Suppressor macrophage (primary cell): ENCODE results near the gene FOXP1.

Experiments
- DNase-seq, 4 experiments: peaks; one replicate each; pipeline ENCODE4 v3.0.0-alpha.2; 2020 to 2022

The FOXP1 gene

DNA sequence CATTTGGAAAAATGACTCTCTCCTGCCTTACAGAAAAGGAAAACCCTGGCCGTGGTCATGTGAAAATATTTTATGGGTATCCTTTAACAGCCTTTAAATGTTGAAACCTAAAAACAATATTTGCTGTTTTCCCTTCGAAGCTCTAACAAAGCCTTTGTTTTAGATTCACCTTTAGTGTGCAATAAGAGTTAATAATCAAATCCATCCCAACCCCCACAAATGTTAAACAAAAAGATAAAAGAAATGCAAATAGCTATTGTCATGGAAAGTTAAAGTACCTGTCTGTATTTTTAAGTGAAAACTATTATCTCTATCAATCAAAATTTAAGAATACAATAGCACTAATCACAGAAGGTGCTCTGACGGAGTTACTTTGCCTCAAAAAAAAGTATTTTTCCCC is 279.3 kb downstream of the FOXP1 start:
- no peak for DNase-seq

DNA sequence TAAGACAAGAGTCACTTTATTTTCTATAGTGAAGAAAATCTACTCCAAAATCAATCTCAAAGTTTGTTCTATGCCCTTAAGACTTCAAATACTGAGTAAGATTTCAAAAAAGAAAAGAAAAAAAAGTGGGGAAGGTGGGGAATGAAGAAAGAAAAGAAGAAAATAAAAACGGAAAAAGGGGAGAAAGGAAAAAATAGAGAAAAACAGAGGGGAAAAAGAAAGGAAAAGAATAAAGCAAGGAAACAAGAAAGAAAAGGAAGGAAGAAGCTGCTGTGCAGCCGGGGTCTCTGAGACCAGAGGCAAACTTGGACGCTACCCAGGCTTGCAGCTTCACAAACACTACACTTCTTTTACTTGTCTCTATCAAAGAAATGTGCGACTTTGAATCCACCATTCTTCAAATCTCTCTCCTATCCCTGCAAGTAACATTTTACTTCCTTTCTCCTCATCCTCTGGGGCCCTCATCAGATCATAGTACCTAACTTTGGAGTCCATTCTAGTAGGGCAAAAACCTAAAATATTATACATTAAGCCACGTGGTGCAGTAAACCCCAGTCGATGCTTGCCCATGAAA is 279.8 kb downstream of the FOXP1 start:
- DNase-seq = no peak

DNA sequence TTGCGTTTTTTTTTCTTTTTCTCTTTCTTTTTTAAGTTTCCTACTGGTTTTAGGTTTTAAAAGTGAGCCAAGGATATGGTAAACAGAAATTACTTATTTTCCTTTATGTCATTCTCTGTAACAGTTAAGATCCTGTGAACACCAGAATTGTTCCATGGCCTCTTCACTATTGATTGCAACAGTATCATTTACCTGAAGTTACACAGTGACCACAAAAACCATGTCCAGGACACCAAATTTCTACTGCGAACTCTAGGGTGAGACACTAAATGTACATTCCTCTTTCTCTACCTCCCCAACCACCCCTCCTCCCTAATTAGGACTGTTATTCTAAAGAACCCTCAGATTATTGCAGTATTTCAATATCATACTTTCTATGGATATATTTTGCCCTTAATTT is 280.9 kb downstream of the FOXP1 start:
- DNase-seq = no peak

DNA sequence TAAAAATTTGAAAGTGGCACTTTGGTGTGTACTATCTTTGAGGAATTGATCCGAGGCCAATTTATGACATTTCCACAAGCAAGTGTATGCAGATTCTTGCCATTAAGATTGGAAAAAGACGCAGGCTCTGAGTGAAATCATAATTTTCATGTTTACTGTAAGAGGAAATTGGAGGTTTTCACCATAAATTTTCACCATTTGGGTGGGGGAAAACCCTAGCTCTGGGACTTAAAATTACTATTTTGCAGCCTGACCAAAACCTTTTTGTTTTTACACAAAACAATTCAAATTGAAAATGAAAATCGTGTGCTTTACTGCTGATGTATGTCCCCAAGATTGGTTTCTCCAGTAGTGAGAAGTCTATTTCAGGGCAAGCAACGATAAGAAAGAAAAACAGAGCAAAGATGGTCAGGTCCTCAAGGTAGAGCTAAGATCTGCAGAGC is 282.6 kb downstream of the FOXP1 start:
- DNase-seq = no peak

DNA sequence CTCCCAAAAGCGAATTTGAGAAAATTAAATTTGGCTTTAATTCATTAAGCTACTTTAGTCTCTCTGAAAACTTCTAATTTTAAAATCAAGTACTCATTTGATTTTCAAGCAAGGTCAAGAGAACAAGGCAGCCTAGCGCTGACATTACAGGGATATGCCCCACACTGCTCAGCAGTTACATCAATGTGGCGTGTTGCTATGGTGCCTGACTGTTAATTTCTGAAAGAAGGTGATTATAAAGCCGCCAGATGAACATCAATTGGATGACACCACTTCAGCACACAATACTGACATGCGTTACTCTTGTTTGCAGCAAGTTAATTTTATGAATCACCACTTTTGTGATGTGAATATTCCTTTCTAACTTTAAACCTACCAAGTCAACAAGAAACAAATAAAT is 284.4 kb downstream of the FOXP1 start:
- no peak for DNase-seq

DNA sequence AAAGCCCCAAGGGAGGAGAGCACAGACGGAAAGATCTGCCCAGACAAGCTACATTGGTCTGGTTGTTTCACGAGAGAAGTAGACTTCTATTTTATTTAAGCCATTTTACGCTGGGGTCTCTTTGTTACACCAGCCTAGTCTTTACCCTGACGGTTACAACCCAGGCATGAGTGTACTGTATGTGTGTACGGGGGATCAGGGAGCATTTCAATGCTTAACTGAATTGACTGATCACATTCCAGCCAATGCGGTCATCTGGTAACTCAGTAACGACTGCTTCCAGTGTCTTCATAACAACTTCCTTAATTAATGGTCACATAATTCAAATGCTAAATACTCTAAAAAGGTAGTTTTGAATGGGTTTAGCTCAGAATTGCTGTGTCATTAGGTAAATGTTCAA is 288.6 kb downstream of the FOXP1 start:
- no peak for DNase-seq

DNA sequence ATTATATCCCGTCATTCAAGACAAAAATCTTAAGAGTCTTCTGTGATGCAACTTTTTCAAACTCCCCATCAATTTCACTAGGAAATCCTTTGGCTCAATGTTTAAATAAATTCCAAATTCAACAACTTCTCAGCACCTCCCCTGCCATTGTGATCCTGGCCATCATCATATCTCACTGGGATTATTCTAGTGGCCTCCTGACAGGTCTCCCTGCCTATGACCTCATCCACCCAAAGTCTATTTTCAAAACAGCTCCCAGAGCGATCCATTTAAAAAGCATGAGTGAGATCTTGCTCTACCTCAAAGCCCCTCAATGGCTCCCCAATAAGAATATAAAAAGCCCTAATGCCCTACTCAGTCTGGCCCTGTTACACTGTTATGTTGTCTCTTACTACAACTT is 293.2 kb downstream of the FOXP1 start:
- DNase-seq = no peak

DNA sequence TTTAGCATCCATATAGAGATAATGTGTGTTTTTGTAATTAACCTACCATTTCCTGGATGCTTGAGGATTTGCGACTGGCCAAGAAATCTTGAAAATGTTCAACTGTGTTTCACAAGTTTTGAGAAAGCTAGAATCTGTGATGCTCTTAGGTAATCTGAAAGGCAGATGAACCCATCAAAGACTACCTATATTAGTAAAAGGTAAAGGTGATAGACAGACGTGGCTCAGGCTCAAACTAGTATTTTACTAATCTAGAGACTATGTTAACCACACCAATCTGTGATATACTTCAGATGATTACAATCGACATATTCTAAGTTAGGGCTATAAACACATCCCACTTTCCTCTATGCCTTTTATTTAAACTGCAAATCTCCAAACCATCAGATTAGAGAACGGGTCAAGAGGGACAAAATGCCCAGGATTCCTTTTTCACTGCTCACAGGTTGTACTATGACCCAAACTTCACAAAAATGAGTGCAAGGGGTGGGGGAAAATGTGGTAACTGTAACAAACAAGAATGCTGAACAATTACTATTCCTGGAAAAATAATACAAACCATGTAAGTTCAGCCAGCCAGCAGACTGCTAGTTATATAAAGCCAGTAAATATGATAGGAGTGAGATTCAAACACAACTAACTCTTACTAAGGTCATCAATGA is 295.1 kb downstream of the FOXP1 start:
- DNase-seq = no peak

DNA sequence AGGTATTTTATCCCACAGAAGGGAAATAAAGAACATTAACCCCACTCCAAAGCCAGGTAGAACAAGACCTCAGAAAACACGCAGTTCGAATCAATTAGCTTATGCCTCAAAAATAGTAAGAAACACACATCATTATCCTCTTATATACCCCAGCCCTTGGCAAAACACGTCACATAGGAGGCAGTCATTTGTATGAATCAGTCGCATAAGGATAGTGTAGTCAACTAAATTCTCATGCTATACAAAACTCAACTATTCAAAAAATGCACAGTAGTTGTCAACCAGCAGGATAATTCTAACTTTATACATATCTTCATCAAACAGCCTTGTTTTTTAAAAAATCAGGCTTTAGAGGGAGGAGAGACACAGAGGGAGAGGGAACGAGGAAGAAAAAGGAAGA is 298.4 kb downstream of the FOXP1 start:
- no peak for DNase-seq

DNA sequence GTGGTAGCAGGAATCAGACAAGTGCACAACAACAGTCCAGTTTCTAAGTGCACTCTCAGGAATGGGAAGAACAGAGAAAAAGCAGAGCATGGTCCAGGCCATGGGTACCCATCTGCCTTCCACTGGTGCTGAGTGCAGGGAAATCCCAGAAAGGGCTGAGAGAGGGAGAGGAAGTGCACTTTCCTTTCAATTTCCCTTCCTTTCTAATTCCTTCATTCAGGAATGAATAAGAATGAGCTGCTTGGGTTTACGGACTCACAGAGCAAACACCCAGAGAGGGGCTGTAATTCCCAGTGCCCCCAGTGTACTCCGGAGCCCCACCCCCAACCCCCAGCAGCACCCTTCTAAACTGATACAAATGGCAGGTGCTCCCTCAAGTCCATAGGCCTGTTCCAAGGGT is 300.6 kb downstream of the FOXP1 start:
- no peak for DNase-seq

DNA sequence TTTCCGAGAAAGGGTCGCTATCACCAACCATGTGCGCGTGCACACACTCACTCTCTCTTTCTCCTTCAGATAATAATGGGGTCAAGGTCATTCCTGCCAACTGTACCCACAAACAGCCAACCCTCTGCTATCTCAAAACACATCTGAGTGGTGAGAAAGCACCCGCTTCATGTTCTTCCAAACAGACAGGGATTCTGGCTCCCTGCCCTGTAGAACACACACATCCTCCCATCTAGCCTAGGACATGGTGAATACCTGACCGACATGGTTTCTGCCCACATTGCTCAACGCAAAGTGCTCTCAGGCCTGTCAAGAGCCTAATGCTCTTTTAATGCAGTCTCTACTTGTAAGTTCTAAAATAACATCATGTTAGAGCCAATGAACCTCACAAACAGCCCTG is 302.2 kb downstream of the FOXP1 start:
- DNase-seq = no peak

DNA sequence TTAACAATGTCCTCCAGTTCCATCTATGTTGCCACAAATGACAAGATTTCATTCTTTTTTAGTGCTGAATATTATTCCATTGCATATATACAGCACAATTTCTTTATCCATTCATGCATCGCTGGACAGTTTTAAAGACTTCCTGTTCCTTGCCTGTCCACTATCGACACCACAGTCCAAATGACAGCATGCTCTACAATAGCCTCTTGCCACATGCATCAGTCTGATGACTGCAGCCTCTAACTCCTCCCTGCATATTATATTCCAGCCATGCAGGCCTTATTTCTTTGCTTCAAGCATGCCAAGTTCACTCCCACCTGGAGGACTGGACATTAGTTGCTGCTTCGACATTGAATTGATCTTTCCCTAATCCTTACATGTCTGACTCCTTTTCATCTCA is 306.2 kb downstream of the FOXP1 start:
- peak in 3 of 4 experiments; percentile 12 to 51 (median 26) for DNase-seq

DNA sequence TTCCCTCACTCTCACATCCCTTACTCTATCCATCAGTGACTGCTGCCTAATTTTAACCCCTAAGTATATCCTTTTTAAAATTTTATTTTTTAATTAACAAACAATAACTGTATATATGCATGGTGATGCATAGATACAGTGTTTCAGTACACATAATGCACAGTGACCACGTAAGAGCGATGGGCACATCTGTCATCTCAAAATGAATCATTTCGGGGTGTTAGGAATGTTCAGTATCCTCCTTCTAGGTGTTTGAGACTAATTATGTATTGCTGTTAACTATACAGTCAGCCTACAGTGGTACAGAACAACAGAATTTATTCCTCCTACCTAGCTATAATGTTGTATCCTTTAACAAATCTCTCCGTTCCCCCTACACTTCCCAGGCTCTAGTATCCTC is 307.0 kb downstream of the FOXP1 start:
- no peak for DNase-seq

DNA sequence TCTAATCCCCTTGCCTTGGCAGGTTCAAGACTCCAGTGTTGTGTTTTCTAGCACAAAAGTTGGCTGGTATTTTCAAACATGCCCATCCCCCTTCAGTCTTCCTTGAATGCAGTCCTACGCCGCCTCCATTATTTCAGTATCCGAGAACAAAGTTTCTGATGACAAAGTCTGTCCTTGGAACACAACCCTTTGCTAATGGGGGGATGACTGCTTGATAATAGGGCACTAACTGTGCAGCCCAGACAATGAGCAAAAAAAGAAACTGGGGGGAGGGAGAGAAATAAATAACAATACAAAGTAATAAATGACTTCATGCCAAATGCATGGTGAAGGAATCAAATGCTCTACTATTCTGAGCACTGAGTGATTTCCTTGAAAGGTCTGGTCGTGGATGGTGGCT is 310.1 kb downstream of the FOXP1 start:
- no peak for DNase-seq

DNA sequence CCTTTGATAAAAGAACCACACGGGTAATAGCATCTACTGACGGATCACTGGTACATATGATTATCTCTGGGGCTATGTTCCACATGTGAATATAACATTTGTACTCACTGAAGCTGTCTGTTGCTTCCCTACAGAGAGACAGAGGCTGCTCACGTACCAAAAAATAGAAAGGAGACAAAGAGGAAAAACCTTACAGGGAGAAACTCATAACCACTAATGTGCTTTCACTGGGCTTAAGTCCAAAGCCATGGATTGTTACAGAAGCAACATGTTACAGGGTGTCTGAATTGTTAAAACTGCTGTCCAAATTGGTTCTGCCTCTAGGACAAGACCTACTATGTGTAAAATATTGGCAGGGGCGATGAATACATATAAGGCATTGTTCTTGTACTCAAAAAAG is 311.9 kb downstream of the FOXP1 start:
- DNase-seq = no peak

DNA sequence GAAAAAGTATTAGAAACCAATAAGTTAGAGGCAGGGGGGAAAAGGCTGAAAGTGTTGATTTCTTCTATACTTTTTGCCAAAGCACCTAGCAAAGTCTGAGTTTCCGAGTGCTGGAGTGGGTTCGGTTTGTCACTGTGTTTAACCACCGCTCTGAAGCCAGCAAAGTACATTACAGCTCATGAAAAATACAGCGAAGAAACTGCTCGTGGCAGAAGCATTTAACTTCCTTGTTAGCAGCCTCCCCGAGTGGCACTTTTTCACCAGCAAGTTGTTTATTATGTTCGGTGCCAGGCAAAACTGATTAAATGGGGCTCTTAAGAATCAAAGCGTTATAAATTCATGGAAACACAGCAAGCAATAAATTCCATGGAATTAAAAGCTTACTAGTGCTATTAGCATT is 313.6 kb downstream of the FOXP1 start:
- DNase-seq = peak in 2 of 4 experiments; percentile 7 to 22

DNA sequence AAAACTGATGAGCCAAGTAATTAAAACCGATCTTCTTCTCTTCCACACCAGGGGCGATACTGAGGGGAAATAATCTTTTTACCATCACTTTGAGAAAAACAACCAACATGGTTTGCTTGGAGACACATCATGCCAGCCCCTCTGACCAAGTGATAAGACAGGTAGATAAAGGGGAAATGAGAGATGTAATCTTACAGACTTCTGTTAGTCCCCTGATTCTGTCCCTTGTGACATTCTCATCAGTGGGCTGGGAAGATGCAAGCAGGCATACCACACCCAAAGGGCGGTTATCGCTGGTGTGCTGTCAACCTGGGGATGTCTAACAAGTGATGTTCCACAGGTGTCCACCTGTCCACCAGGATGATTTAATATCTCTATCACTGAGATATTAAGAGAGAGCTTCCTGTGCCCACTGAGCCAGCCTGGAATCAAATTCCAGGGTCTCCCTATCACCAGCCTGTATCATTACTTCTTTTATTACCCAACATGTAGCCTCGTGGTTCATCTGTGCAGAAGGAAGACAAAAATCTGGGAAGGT is 315.0 kb downstream of the FOXP1 start:
- no peak for DNase-seq

DNA sequence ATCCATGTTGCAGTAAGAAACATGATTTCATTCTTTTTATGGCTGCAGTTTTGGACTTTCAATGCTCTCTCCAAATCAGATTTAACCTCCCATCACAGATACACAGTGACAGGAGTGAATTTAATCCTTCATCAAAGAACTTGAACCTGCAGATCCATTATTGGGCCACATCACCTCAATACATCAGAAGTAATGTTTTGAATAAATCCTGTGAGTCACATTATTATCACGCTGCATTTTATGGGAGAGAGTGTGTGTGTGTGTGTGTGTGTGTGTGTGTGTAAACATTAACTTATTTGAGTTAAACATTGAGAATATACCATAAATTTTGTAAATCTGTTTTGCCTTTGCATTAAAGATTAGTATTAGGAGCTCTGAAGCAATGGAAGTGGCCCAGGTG is 316.7 kb downstream of the FOXP1 start:
- no peak for DNase-seq

DNA sequence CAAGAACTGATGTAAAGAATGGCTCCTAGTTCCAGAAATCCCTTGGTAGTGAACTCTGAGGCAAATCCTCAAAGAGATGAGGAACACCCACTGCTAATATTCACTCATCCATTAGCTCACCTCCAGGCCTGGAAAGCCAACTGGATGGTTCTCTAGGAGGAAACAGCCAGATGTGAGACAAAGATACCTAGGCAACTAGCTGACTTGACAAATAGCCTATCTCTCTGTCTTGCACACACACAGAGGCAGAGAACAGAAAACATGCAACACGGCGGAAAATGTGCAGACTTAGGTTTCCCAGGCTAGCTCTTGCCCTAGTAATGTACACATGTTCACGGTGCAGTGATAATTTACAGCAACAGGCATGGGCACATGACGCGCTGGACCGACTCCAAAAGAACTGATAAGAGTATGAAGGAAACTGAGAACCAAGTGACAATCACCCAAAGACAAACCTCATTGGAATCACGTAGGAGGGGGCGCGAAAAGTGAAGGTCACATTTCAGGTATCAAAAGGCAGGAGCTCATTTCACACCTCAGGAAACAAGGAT is 318.1 kb downstream of the FOXP1 start:
- DNase-seq = no peak

DNA sequence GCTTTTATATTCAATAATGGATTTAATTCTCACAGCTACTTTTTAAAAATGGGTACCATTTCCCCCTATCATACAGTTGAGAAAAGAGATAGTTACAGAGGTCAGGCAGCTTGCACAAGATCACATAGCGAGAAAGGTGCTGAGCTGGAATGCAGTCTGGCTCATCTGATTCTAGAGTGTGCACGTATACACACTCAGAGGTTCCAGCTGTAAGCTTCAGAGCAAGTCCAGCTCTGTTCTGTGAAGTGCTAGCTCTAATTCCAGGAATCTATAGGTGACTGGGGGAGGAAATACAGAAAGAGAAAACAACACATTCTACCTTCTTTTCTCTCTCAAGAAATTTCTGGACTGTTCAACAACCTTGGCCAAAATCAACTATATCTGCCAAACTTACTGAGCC is 318.7 kb downstream of the FOXP1 start:
- no peak for DNase-seq

DNA sequence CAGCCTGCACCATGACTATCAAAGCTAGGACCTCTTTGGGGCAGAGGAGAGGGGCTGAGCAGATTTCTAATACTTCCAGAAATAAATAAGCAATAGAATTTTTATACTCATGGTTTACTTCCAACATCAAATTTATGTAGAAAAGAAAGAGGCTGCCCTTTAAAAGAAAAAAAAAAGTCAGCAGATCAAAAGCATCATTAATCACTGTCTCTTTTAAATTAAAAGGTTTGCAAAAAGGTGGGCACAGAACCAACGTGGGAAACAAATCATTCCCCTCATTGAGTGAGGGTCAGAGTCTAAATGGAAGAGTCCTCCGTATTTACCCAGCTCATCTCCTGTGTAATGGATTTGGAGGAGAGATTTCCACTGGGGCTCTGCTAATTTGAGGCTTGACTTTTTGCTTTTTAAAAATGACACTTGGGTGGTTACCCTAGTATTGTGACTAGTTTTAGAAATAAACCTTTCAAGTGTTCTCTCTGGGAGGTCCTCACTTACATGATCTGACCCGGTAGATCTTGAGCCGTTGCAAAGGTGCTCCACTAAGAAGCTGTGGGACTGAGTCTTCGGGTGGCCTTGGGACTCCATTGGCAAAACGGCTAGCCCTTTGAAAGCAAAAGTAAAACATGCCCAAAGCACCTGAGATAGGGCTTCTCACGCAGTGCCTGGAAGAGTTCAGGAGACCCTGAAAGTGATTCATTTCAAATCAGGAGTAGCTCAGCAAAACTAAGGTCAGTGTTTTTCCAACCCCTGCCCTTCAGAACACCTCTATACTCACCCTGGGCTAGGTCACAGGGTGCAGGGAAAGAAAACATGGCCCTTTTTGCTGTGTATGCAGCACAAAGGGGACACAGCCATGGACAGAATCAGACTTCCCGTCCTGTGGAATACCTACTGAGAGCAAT is 320.9 kb downstream of the FOXP1 start:
- no peak for DNase-seq

DNA sequence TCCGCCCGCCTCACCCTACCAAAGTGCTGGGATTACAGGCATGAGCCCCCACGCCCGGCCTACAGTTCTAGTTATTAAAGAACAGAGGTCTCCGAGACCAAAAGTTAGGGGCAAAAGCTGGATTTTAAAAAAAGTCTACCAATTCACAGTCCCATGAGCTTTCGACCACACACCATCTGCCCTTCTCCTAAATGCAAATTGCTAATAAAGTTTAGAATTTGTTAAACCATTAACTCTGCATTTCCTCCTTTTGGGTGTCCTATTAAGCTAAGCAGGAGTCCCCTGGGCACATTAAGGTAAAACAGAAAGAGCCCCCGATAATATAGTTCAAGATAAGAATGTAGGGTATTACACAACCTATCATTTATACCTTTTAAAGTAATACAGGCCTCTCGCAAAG is 322.7 kb downstream of the FOXP1 start:
- DNase-seq = no peak

DNA sequence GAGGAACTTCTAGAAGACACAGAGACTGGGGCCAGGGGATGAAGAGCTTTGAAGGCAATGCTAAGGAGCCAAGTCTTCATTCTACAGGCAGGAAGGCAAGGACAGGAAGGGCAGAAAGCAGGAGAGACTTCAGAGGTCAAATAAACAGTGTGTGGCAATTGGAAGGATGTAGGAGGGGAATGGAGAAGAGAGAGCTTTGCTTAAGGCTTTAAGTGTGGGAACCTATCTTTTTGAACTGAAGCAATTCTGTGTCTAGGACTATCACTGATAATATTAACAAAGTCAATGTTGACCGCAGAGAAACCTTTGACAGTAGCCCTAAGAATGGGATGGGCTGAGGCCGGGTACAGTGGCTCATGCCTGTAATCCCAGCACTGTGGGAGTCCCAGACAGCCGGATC is 325.0 kb downstream of the FOXP1 start:
- DNase-seq = peak in 1 of 4 experiments; percentile 13
